Colonic mucosa (tissue), 4 donors: Measurements from ENCODE around the gene WDR7. TPM values are rescaled to one million over a fixed set of nuclear protein-coding genes. Genes with fewer than 3 reads are reported as not detected.

Source experiments
- DNase-seq: peaks from one replicate; pipeline ENCODE4 v3.0.0-alpha.2; 2020
- H3K27ac ChIP-seq: fragments of 200-600 bp; one replicate; pipeline ENCODE4 v1.8.0; 2021
- H3K27me3 ChIP-seq: fragments of 200-600 bp; one replicate; pipeline ENCODE4 v1.8.0; 2021
- H3K36me3 ChIP-seq: fragments of 200-600 bp; one replicate; pipeline ENCODE4 v1.8.0; 2021
- H3K4me1 ChIP-seq: fragments of 200-600 bp; one replicate; pipeline ENCODE4 v1.8.0; 2021; ENCODE audit warnings: mild to moderate bottlenecking
- H3K4me3 ChIP-seq: fragments of 200-600 bp; one replicate; pipeline ENCODE4 v1.8.0; 2021
- H3K9ac ChIP-seq, 2 donors: one replicate each; pipeline ENCODE4 v1.7.0; 2013; ENCODE audit warnings: control low read depth in 2 of 2, low read depth in 2 of 2, low read length in 2 of 2
- H3K9me3 ChIP-seq: fragments of 200-600 bp; one replicate; pipeline ENCODE4 v1.8.0; 2021
- intact Hi-C: fragments of 100-400 bp; cut with DNase I; formaldehyde crosslinking; loops from one replicate; pipeline ENCODE4 v1.14.1; 2022
- total RNA-seq, 2 donors: library from RNA; stranded (reverse); fragmentation: NEBNext Ultra II Directional in 1 of 2; extraction: Animal tissue kit (Norgen Biotek cat#: 25700) in 1 of 2; gene quantifications; one replicate each; pipeline ENCODE4 v1.2.1, GENCODE V29; 2021
- TF ChIP-seq, protein P1 (sequence below): fragments of 200-600 bp; IDR thresholded peaks from one replicate; pipeline ENCODE4 v1.8.0; 2022; ENCODE audit warnings: antibody characterized with exemption, mild to moderate bottlenecking
- donor health status: healthy.
- donor health status: DM: no; HTN: no; CAD: no.
- donor health status: DM: no; HTN: no; CAD: no.

Gene WDR7
- total RNA-seq, 2 donors from 2014 or later = 16.8 to 21.2 TPM

GRCh38 chr18:56889621-56890020 lies 238.5 kb downstream of the WDR7 start:
- intact Hi-C loops = no loop called here
- H3K27ac ChIP-seq = no peak overlapping the region
- no peaks in the 10 kb centered on the region for H3K4me1 ChIP-seq
- no peaks in the 10 kb centered on the region for H3K9me3 ChIP-seq
- no peaks in the 10 kb centered on the region for H3K27me3 ChIP-seq
- H3K4me3 ChIP-seq = no peak overlapping the region
- TF ChIP-seq, protein P1, sequence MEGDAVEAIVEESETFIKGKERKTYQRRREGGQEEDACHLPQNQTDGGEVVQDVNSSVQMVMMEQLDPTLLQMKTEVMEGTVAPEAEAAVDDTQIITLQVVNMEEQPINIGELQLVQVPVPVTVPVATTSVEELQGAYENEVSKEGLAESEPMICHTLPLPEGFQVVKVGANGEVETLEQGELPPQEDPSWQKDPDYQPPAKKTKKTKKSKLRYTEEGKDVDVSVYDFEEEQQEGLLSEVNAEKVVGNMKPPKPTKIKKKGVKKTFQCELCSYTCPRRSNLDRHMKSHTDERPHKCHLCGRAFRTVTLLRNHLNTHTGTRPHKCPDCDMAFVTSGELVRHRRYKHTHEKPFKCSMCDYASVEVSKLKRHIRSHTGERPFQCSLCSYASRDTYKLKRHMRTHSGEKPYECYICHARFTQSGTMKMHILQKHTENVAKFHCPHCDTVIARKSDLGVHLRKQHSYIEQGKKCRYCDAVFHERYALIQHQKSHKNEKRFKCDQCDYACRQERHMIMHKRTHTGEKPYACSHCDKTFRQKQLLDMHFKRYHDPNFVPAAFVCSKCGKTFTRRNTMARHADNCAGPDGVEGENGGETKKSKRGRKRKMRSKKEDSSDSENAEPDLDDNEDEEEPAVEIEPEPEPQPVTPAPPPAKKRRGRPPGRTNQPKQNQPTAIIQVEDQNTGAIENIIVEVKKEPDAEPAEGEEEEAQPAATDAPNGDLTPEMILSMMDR = no peak
- no peak for DNase-seq
- H3K36me3 ChIP-seq = no peaks in the 10 kb centered on the region
- H3K9ac ChIP-seq = no peak overlapping the region

GRCh38 chr18:56890632-56891031 lies 239.5 kb downstream of the WDR7 start:
- H3K9ac ChIP-seq = no peak overlapping the region
- no peaks in the 10 kb centered on the region for H3K36me3 ChIP-seq
- no peaks in the 10 kb centered on the region for H3K4me1 ChIP-seq
- no peak for DNase-seq
- no peaks in the 10 kb centered on the region for H3K27me3 ChIP-seq
- TF ChIP-seq, protein P1 = no peak
- no peak overlapping the region for H3K4me3 ChIP-seq
- intact Hi-C loops = no loop called here
- H3K27ac ChIP-seq = no peak overlapping the region
- H3K9me3 ChIP-seq = no peaks in the 10 kb centered on the region

DNA sequence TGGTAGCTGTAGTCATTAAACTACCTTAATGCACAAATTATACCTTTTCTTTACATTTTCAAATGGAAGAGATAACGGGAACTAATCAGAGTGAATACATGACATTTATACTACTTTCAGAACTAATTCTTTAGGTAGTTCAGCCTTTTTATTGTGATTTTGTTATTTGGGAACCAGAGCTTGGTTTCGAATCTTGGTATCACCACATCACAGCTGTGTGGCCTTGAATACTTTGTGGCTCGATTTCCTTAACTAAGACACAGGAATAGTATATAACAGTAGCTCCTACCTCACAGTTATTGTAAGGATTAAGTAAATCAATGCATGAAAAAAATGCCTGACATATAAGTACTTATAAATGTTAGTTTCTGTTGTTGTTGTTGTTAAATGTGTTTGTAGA lies 240.0 kb downstream of the WDR7 start:
- TF ChIP-seq, protein P1 = no peak
- Histone ChIP-seq H3K4me3 (no peak overlapping the region), H3K9me3 (no peaks in the 10 kb centered on the region), H3K27ac (no peak overlapping the region), H3K9ac (no peak overlapping the region), H3K36me3 (no peaks in the 10 kb centered on the region), H3K27me3 (no peaks in the 10 kb centered on the region), H3K4me1 (no peaks in the 10 kb centered on the region)
- intact Hi-C loops = no loop called here
- no peak for DNase-seq

GRCh38 chr18:56891870-56892269 lies 240.7 kb downstream of the WDR7 start:
- no peak overlapping the region for H3K4me3 ChIP-seq
- no peaks in the 10 kb centered on the region for H3K4me1 ChIP-seq
- DNase-seq = no peak
- TF ChIP-seq, protein P1 = no peak
- H3K9ac ChIP-seq = no peak overlapping the region
- intact Hi-C loops = no loop called here
- no peaks in the 10 kb centered on the region for H3K27me3 ChIP-seq
- no peaks in the 10 kb centered on the region for H3K9me3 ChIP-seq
- no peak overlapping the region for H3K27ac ChIP-seq
- no peaks in the 10 kb centered on the region for H3K36me3 ChIP-seq

- Histone ChIP-seq H3K27ac (no peak overlapping the region), H3K4me3 (no peak overlapping the region), H3K9ac (no peak overlapping the region), H3K9me3 (no peaks in the 10 kb centered on the region), H3K36me3 (no peaks in the 10 kb centered on the region), H3K27me3 (no peaks in the 10 kb centered on the region), H3K4me1 (no peaks in the 10 kb centered on the region)
- TF ChIP-seq, protein P1 = no peak
- no peak for DNase-seq
- intact Hi-C loops = no loop called here
These were observed 246.0 kb downstream of the WDR7 start for GRCh38 chr18:56897122-56897521.

DNA sequence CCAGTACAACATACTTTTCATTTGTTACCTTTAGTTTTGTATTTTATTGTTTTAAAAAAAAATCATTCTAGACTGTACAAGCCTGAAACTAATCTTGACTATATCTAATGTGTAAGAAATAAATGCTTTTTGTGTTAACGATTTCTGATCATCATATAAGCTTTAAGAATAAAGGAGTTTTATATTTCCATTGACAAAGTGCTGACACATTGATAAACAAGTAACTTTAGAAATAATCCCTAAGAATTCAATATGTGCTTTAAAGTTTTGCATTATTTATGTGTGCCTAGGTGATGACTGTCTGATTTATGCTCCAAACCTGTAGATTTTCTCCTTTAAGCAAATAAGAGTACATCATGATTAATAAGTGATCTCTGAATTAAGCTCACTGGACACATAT lies 248.5 kb downstream of the WDR7 start:
- no peaks in the 10 kb centered on the region for H3K36me3 ChIP-seq
- no peaks in the 10 kb centered on the region for H3K4me1 ChIP-seq
- H3K27me3 ChIP-seq = no peaks in the 10 kb centered on the region
- intact Hi-C loops = no loop called here
- no peak overlapping the region for H3K4me3 ChIP-seq
- no peak overlapping the region for H3K27ac ChIP-seq
- TF ChIP-seq, protein P1 = no peak
- H3K9me3 ChIP-seq = no peaks in the 10 kb centered on the region
- no peak for DNase-seq
- H3K9ac ChIP-seq = no peak overlapping the region
